HG03575 (cell line): ENCODE measurements around the gene TSPAN33.
"Not testable (repeated sequence)": the region's sequence is repeated elsewhere in the genome, so short reads cannot be mapped to it uniquely, and the experiment has no call there.

Source experiments
- ATAC-seq: cut with Tn5 transposase; IDR thresholded peaks from one replicate; pipeline ENCODE4 v1.9.1; 2021; ENCODE audit not compliant: unreplicated experiment, insufficient number of reproducible peaks, low FRiP score; ENCODE audit errors: extremely low read depth

Gene TSPAN33

DNA sequence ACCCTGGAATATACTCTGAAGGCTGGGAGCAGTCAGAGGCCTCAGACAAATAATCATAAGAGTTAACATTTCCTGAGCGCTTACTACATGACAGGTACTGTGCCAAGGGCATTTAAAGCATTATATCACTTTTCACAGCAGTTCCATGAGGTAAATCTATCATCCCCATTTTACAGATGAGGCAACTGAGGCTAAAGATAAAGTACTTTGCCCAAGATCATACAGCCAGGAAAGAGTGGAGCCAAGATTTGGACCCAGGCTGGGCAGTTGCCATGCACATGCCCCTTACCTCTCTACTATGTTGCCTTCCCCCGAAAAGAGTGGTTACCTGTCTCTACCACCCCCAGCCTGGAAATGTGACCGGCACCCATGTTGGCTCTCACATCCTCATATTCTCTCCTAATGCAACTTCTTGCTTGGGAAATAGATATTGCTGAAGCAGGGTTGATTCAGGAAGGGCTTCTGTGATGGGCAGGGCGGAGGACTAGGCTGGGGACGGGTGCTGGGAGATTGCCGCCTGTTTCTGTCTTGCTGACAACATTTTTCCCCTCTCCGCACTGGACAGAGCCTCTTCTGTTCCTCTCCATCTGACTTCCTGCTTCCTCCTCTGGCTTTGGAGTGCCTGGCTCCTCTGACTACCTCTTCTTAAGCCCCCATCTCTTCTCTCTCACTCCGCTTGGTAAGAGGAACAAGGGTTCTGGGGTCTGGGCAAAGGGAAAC is 57.7 kb downstream of the TSPAN33 start:
- no peak for ATAC-seq

DNA sequence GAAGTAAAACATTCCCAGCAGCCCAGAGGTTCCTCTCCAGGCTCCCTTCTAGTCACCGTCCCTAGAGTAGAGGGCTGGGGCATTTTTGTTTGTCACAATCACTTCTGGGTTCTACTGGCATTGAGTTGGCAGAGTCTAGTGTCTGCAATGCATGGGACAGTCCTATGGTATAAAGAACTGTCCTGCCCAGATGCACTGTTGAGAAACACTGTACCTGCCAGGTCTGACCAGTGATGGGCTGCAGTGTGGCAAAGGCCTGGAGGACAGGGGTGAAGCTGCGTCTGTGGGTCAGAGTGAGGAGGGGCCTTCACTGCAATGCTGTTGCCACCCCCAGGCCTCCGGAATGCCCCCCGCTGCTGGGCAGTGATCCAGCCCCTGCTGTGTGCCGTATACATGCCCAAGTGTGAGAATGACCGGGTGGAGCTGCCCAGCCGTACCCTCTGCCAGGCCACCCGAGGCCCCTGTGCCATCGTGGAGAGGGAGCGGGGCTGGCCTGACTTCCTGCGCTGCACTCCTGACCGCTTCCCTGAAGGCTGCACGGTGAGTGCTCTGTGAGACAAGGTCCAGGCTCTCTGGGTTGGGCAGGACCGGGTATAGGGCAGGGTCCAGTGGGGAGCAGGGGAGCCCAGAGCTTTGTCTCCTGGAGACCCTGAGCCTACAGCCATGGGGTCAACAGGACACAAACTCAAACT is 58.7 kb downstream of the TSPAN33 start:
- no peak for ATAC-seq

DNA sequence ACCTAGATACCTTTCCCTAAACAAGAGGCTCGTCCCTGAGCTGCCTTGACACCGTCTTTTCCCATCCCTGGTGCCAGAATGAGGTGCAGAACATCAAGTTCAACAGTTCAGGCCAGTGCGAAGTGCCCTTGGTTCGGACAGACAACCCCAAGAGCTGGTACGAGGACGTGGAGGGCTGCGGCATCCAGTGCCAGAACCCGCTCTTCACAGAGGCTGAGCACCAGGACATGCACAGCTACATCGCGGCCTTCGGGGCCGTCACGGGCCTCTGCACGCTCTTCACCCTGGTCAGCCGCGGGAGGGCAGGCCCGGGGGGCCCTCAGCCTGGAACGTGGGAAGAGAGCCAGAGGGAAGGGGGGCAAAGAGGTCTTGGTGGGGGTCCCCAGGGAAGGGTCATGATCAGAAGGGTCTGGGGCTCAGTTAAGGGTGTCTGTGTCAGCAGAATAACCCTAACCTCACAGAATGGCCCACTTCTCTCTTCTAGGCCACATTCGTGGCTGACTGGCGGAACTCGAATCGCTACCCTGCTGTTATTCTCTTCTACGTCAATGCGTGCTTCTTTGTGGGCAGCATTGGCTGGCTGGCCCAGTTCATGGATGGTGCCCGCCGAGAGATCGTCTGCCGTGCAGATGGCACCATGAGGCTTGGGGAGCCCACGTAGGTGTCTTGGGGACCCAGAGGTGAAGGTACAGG is 60.8 kb downstream of the TSPAN33 start:
- no peak for ATAC-seq

DNA sequence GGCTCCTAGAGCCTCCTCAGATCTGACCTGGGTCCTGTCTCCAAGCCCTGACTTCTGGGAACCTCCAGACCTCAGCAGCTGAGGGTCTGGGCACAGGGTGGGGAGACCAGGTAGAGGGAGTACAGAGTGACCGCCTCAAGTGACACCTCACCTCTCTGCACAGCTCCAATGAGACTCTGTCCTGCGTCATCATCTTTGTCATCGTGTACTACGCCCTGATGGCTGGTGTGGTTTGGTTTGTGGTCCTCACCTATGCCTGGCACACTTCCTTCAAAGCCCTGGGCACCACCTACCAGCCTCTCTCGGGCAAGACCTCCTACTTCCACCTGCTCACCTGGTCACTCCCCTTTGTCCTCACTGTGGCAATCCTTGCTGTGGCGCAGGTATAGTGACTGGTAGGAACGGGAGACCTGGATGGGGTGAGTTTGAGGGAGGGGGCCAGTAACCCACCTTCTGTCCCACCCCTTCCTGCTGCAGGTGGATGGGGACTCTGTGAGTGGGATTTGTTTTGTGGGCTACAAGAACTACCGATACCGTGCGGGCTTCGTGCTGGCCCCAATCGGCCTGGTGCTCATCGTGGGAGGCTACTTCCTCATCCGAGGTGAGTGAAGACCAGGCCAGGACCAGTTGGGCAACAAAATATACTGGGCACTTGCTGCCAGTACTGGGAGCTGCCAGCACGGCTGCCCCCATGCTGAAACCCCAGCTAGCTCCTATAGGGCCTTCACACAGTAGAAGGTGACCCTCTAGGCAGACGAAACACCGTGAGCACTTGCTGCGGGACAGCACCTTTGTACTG is 61.7 kb downstream of the TSPAN33 start:
- no peak for ATAC-seq

DNA sequence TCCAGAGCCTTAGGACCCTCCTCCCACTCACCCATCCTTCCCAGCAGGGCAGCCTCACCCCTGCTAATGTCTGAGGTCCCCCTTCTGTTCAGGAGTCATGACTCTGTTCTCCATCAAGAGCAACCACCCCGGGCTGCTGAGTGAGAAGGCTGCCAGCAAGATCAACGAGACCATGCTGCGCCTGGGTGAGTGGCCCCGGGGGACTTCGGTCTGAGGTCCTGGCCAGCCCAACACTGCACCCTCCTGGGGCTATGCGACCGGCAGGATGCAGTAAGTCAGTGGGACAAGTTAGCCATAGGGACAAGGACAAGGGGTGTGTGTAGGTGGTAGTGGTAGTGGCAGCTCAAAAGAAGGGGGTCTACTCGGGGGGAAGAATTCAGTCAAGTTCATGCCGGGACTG is 64.2 kb downstream of the TSPAN33 start:
- ATAC-seq: no peak

DNA sequence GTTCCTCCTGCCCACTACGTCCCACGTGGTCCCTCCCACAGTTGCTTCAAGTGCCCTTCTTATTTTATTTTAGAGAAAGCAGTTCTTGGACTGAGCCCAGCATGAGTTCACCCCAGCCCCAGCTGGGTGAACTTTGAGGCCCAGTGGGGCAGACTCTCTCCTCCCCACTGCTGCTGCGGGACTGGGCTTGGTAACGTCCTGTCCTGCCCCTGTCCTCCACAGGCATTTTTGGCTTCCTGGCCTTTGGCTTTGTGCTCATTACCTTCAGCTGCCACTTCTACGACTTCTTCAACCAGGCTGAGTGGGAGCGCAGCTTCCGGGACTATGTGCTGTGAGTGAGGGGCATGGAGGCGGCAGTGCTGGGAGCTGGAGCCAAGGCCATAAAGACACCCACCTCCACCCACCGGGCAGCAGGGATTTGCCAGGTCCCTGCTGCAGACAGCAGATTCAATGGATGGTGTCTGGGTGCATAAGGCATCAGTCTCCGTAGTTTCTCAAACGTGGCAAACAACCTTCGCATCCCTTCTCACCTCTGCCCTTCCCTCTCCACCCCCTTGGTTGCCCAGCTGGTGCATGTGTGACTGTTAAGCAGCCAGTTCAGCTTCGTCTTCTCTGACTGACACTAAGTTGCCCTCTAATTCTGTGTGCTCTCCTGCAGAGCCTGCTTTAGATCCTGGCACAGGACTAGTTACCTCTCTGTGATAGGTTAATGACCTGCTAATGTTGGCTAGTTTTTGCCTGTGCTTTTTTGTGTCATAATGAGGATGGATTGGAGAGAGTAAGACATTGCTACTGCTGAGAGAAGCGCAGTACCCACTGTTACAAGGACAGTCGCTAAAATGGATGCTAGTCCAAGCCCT is 64.8 kb downstream of the TSPAN33 start:
- ATAC-seq: no peak

DNA sequence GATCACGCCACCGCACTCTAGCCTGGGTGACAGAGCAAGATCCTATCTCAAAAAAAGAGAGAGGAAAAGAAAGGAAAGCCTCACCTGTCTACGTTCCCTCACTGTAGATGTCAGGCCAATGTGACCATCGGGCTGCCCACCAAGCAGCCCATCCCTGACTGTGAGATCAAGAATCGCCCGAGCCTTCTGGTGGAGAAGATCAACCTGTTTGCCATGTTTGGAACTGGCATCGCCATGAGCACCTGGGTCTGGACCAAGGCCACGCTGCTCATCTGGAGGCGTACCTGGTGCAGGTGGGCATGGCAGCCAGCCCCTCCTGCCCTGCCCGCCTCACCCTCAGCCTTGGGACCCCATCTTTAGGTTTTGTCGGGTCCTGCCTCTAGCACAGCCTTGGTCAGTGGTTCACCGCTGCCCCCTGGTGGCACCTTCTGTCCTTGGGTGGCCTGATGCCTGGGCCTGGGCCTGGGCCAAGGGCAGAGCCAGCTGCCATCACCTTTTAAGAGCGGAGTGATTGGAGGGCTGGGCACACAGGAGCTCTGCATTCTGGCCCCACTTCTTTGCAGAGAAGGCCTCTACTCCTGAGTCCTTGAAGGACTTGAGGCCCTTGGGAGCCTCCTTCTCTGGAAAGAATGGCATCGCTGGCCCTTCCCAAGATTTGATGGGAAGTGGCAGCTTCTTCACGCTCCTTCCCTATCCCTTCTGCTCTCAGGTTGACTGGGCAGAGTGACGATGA is 65.9 kb downstream of the TSPAN33 start:
- no peak for ATAC-seq

DNA sequence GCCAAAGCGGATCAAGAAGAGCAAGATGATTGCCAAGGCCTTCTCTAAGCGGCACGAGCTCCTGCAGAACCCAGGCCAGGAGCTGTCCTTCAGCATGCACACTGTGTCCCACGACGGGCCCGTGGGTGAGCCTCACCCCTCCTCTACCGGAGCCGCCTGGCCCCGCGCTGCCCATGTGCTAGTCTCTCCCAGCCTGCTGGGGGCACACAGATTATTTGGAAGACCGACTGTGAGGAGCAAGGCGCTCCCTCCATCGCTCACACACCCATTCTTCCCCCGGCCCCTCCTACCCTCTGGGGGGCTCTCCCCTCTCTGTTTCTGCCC is 66.4 kb downstream of the TSPAN33 start:
- ATAC-seq: no peak

DNA sequence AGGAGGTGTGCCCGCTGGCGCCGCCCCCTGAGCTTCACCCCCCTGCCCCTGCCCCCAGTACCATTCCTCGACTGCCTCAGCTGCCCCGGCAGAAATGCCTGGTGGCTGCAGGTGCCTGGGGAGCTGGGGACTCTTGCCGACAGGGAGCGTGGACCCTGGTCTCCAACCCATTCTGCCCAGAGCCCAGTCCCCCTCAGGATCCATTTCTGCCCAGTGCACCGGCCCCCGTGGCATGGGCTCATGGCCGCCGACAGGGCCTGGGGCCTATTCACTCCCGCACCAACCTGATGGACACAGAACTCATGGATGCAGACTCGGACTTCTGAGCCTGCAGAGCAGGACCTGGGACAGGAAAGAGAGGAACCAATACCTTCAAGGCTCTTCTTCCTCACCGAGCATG is 67.6 kb downstream of the TSPAN33 start:
- no peak for ATAC-seq

DNA sequence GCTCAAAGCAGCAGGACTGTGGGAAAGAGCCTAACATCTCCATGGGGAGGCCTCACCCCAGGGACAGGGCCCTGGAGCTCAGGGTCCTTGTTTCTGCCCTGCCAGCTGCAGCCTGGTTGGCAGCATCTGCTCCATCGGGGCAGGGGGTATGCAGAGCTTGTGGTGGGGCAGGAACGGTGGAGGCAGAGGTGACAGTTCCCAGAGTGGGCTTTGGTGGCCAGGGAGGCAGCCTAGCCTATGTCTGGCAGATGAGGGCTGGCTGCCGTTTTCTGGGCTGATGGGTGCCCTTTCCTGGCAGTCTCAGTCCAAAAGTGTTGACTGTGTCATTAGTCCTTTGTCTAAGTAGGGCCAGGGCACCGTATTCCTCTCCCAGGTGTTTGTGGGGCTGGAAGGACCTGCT is 68.1 kb downstream of the TSPAN33 start:
- no peak for ATAC-seq

DNA sequence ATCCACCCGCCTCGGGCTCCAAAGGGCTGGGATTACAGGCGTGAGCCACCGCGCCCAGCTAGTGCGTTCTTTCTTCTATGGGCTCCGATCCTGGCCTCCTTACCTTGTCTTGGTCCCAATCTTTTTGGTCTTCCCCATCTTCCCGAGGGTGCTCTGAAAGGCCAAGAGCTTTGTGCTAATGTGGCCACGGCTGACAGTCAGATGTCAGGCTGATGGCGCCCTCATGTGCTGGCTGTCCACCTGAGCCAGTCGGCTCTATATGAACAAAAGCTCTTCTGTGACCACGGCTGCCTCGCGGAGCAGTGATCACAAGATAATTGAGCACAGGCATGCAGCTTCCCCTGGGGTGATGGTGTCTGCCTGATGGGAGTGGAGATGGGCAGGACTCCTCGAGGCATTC is 69.3 kb downstream of the TSPAN33 start:
- ATAC-seq: no peak

DNA sequence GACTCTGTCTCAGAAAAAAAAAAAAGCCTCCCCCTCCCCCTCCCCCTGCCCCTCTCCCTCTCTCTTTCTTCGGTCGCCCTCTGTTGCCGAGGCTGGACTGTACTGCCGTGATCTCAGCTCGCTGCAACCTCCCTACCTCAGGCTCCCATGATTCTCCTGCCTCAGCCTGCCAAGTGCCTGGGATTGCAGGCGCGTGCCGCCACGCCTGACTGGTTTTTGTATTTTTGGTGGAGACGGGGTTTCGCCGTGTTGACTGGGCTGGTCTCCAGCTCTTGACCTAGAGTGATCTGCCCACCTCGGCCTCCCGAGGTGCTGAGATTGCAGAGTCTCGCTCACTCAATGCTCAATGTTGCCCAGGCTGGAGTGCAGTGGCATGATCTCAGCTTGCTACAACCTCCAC is 71.2 kb downstream of the TSPAN33 start:
- ATAC-seq: not testable (repeated sequence)

DNA sequence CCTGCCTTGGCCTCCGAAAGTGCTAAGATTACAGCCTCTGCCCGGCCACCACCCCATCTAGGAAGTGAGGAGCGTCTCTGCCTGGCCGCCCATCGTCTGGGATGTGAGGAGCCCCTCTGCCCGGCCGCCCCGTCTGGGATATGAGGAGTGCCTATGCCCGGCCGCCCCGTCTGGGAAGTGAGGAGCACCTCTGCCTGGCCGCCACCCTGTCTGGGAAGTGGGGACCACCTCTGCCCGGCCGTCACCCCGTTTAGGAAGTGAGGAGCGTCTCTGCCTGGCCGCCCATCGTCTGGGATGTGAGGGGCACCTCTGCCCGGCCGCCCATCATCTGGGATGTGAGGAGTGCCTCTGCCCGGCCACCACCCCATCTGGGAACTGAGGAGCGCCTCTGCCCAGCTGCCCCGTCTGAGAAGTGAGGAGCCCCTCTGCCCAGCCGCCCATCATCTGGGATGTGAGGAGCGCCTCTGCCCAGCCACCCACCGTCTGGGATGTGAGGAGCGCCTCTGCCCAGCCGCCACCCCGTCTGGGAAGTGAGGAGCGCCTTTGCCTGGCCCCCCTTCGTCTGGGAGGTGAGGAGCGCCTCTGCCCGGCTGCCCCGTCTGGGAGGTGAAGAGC is 71.7 kb downstream of the TSPAN33 start:
- ATAC-seq: not testable (repeated sequence)

DNA sequence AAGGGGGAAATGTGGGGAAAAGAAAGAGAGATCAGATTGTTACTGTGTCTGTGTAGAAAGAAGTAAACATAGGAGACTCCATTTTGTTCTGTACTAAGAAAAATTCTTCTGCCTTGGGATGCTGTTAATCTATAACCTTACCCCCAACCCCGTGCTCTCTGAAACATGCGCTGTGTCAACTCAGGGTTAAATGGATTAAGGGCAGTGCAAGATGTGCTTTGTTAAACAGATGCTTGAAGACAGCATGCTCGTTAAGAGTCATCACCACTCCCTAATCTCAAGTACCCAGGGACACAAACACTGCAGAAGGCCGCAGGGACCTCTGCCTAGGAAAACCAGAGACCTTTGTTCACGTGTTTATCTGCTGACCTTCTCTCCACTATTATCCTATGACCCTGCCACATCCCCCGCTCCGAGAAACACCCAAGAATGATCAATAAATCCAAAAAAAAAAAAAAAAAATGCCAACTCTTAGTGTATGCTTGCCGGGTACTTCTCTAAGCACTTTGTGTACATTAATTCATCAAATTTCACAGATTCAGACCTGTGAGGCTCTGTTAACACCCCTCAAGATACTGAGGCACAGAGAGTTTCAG is 72.4 kb downstream of the TSPAN33 start:
- ATAC-seq: not testable (repeated sequence)

DNA sequence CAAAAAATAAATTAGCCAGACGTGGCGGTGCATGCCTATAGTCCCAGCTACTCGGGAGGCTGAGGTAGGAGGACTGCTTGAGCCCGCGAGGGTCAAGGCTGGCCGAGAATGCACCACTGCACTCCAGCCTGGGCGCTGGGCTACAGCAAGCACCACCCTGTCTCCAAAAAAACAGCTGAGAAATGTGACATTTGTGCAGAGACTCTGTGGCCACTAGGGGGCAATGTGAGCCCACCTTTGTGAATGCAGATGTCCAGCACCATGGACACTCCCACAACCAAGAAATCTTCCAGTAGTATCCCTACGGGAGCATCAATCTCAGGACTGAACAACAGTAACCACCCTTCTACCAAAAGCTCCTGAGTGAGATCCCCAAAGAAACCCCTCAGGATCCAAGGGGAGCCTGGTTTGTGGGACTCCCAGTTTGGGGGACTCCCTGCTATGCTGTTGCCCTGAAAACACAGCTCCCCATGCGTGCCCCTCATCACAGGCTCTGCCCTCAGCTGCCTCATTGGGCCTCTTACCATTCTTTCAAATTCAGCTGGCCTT is 74.1 kb downstream of the TSPAN33 start:
- ATAC-seq: no peak

DNA sequence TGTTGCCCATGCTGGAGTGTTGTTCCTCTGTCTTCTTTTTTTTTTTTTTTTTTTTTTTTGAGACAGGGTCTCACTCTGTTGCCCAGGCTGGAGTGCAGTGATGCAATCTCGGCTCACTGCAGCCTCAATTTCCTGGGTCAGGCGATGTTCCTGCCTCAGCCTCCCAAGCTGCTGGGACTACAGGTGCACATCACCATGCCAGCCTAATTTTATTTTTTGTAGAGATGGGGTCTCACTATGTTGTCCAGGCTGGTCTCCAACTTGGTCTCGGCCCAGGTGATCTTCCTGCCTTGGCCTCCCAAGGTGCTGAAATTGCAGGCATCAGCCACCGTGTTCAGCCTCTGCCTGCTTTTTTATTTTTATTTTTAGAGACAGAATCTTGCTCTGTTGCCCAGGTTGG is 74.7 kb downstream of the TSPAN33 start:
- ATAC-seq: not testable (repeated sequence)
